HG02798 (cell line): ENCODE data around the gene CDPF1.

Source experiments
- ATAC-seq: cut with Tn5 transposase; IDR thresholded peaks from one replicate; pipeline ENCODE4 v1.9.1; 2021; ENCODE audit warnings: mild to moderate bottlenecking; ENCODE audit not compliant: unreplicated experiment, poor library complexity

CDPF1 gene

DNA sequence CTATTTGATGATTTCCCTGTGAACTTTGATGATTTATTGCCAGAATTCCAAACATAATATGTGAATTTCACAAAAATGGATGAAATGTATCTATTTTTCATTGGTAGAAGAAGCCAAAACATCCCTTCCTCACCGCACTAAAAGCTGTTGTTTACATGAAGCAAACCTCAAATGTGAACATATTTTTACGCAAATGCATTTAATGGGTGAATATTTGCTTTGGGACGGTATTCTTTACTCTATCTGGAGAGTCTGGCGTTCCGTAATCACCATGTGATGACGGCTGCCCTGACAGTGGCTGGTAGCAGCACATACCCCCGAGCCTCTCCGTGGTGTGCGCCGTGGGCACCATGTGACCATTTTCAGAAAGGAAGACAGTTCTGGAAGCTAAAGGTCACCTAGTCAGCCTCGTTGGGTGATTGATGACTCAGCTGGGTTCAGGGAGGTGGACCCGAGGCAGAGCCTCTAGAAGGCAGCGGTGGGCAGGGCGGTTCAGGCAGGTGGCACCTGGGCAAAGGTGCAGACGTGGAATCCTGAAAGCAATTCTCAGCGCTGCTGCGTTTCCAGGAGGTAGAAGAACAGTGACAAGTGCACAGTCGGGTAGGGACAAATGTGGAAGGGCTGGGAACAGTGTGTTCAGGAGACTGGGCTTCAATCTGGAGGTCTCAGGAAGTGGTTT, 54.5 kb downstream of the CDPF1 start:
- no peak for ATAC-seq
